GM21717 (cell line): Measurements from ENCODE around the gene CPSF6.
"Not testable (repeated sequence)": the region's sequence is repeated elsewhere in the genome, so short reads cannot be mapped to it uniquely, and the experiment has no call there.

ENCODE experiments used
- ATAC-seq: cut with Tn5 transposase; IDR thresholded peaks from one replicate; pipeline ENCODE4 v1.9.1; 2021; ENCODE audit warnings: mild to moderate bottlenecking, moderate library complexity; ENCODE audit not compliant: unreplicated experiment

The CPSF6 gene

GRCh38 chr12:69254862-69255261 lies 15.5 kb downstream of the CPSF6 start:
- ATAC-seq: no peak

- ATAC-seq: no peak
These were observed 19.3 kb downstream of the CPSF6 start for GRCh38 chr12:69258655-69259054.

- ATAC-seq: no peak
These were observed 23.1 kb downstream of the CPSF6 start for GRCh38 chr12:69262264-69262974.

GRCh38 chr12:69265205-69265604 lies 25.8 kb downstream of the CPSF6 start:
- ATAC-seq: no peak

GRCh38 chr12:69265633-69266032 lies 26.3 kb downstream of the CPSF6 start:
- not testable (repeated sequence) for ATAC-seq

- no peak for ATAC-seq
These were observed 26.8 kb downstream of the CPSF6 start for GRCh38 chr12:69266036-69266635.

- ATAC-seq: no peak
These were observed 30.4 kb downstream of the CPSF6 start for GRCh38 chr12:69269736-69270135.

- ATAC-seq: no peak
These were observed 33.1 kb downstream of the CPSF6 start for GRCh38 chr12:69272511-69272910.

GRCh38 chr12:69274861-69275260 lies 35.5 kb downstream of the CPSF6 start:
- ATAC-seq: no peak

- no peak for ATAC-seq
These were observed 36.1 kb downstream of the CPSF6 start for GRCh38 chr12:69275471-69275891.

GRCh38 chr12:69278814-69279782 lies 39.7 kb downstream of the CPSF6 start:
- ATAC-seq: no peak

GRCh38 chr12:69284131-69284530 lies 44.8 kb downstream of the CPSF6 start:
- no peak for ATAC-seq

- ATAC-seq: no peak
These were observed 48.2 kb downstream of the CPSF6 start for GRCh38 chr12:69287556-69287955.

GRCh38 chr12:69290545-69291277 lies 51.3 kb downstream of the CPSF6 start:
- ATAC-seq: peak; percentile 100

GRCh38 chr12:69291278-69291593 lies 51.9 kb downstream of the CPSF6 start:
- no peak for ATAC-seq

GRCh38 chr12:69298133-69298532 lies 58.8 kb downstream of the CPSF6 start:
- no peak for ATAC-seq

- no peak for ATAC-seq
These were observed 59.6 kb downstream of the CPSF6 start for GRCh38 chr12:69298947-69299346.

- no peak for ATAC-seq
These were observed 64.9 kb downstream of the CPSF6 start for GRCh38 chr12:69304284-69304683.

GRCh38 chr12:69309461-69309860 lies 70.1 kb downstream of the CPSF6 start:
- no peak for ATAC-seq

GRCh38 chr12:69313209-69313608 lies 73.8 kb downstream of the CPSF6 start:
- no peak for ATAC-seq

GRCh38 chr12:69316784-69317183 lies 77.4 kb downstream of the CPSF6 start:
- ATAC-seq: not testable (repeated sequence)
